A549 (cell line): ENCODE data around the gene TSPYL1. TPM values are rescaled to one million over a fixed set of nuclear protein-coding genes. Genes with fewer than 3 reads are reported as not detected.

Experiments
- ATAC-seq, 2 experiments: fragments of 200-7000 bp in 1 of 2; fragments of >200 bp in 1 of 2; cut with Nextera tagmentation in 1 of 2; cut with Tn5 transposase in 1 of 2; 3 replicates each; pipeline versions ENCODE4 v1.8.0 to v1.9.1; 2018 to 2020; ENCODE audit warnings: mild to moderate bottlenecking in 1 of 2, moderate library complexity in 1 of 2
- CTCF ChIA-PET: fragments of 300-600 bp; sonication (Branson Sonifier 250); formaldehyde crosslinking; extraction: SDS; loops from one replicate; lab custom pipeline; 2021; ENCODE audit warnings: antibody characterized with exemption, inconsistent platforms; lab: Yijun Ruan, JAX
- POLR2A ChIA-PET: fragments of 350-600 bp; formaldehyde crosslinking; extraction: SDS; loops from one replicate; lab custom pipeline; 2021; ENCODE audit warnings: antibody characterized with exemption, inconsistent platforms; lab: Yijun Ruan, JAX
- DNase-seq, 2 experiments: peaks; one replicate each; pipeline versions ENCODE4 v3.0.0 to v3.0.0-alpha.2; 2011 to 2016; ENCODE audit warnings: low read depth in 1 of 2, low spot score in 1 of 2
- FAIRE-seq: peaks from 2 replicates; lab custom pipeline; 2011; peaks lifted over from hg19 to GRCh38; lab: Jason Lieb, UNC
- H3K27ac ChIP-seq, 2 experiments: fragments of >200 bp; sonication (Bioruptor Twin); formaldehyde crosslinking; 3 replicates each; pipeline ENCODE4 v1.5.1; 2016 to 2017
- H3K4me1 ChIP-seq: fragments of >200 bp; sonication (Bioruptor Twin); formaldehyde crosslinking; 3 replicates; pipeline ENCODE4 v1.6.1; 2016
- H3K4me2 ChIP-seq: fragments of >200 bp; sonication (Bioruptor Twin); formaldehyde crosslinking; 3 replicates; pipeline ENCODE4 v1.6.1; 2016
- H3K4me3 ChIP-seq: fragments of >200 bp; sonication (Bioruptor Twin); formaldehyde crosslinking; 3 replicates; pipeline ENCODE4 v1.5.1; 2016
- H3K9me3 ChIP-seq: fragments of >200 bp; sonication (Bioruptor Twin); formaldehyde crosslinking; 3 replicates; pipeline ENCODE4 v1.6.1; 2016
- CBX8 ChIP-seq: fragments of 200-600 bp; sonication (generic); IDR thresholded peaks from 2 replicates; pipeline ENCODE4 v1.6.1; 2016
- CEBPB ChIP-seq, 2 experiments: fragments of >200 bp in 1 of 2; sonication (Bioruptor Twin) in 1 of 2; formaldehyde crosslinking in 1 of 2; IDR thresholded peaks; 2 replicates each; pipeline ENCODE4 v1.6.1; 2012 to 2016
- E2F6 ChIP-seq: IDR thresholded peaks from 2 replicates; pipeline ENCODE4 v1.6.1; 2012; ENCODE audit warnings: low read depth, borderline replicate concordance
- ESRRA ChIP-seq: fragments of 150-350 bp; IDR thresholded peaks from 2 replicates; pipeline ENCODE4 v1.6.1; 2014; ENCODE audit warnings: mild to moderate bottlenecking, low read length, borderline replicate concordance
- FOSL2 ChIP-seq, 2 experiments: fragments of 450-650 bp in 1 of 2; fragments of >200 bp in 1 of 2; sonication (Bioruptor Twin) in 1 of 2; formaldehyde crosslinking; IDR thresholded peaks; 2 replicates each; pipeline versions ENCODE4 v1.5.0 to v1.6.1; 2016 to 2020; ENCODE audit warnings: mild to moderate bottlenecking in 1 of 2, moderate library complexity in 1 of 2
- FOXS1 ChIP-seq: fragments of 250-450 bp; sonication (Bioruptor Pico); IDR thresholded peaks from 2 replicates; pipeline ENCODE4 v1.5.0; 2020; ENCODE audit warnings: mild to moderate bottlenecking, moderate library complexity
- HDAC2 ChIP-seq: fragments of 200-600 bp; sonication (generic); IDR thresholded peaks from 2 replicates; pipeline ENCODE4 v1.6.1; 2016
- JUN ChIP-seq, 2 experiments: fragments of >200 bp; sonication (Bioruptor Twin); formaldehyde crosslinking; IDR thresholded peaks; 2 replicates in 1 of 2; 3 replicates in 1 of 2; pipeline ENCODE4 v1.6.1; 2016 to 2017
- POLR2A ChIP-seq: IDR thresholded peaks from 2 replicates; pipeline ENCODE4 v1.6.1; 2012; ENCODE audit warnings: mild to moderate bottlenecking, low read length
- RAD21 ChIP-seq, 2 experiments: fragments of >200 bp in 1 of 2; sonication (Bioruptor Twin) in 1 of 2; formaldehyde crosslinking in 1 of 2; IDR thresholded peaks in 1 of 2; conservative IDR thresholded peaks in 1 of 2; 2 replicates in 1 of 2; 3 replicates in 1 of 2; pipeline ENCODE4 v1.6.1; 2012 to 2018; ENCODE audit warnings: inconsistent platforms in 1 of 2
- RCOR1 ChIP-seq: fragments of 150-350 bp; IDR thresholded peaks from 2 replicates; pipeline ENCODE4 v1.6.1; 2014; ENCODE audit warnings: antibody characterized with exemption, low read length, low read depth
- REST ChIP-seq: fragments of 200-600 bp; sonication (generic); IDR thresholded peaks from 2 replicates; pipeline ENCODE4 v1.6.1; 2016; ENCODE audit warnings: antibody characterized with exemption, mild to moderate bottlenecking, moderate library complexity
- ZNF302 ChIP-seq: fragments of 250-450 bp; sonication (Bioruptor Pico); IDR thresholded peaks from 2 replicates; pipeline ENCODE4 v1.9.0; 2021; ENCODE audit warnings: inconsistent platforms, mild to moderate bottlenecking, moderate library complexity
- ZSCAN20 ChIP-seq: fragments of 250-450 bp; sonication (Bioruptor Pico); IDR thresholded peaks from 2 replicates; pipeline ENCODE4 v1.8.0; 2022; ENCODE audit warnings: mild to moderate bottlenecking, moderate library complexity
- WGBS: methylation state at CpG from one replicate; pipeline ENCODE4 v1.1.6; 2017; ENCODE audit errors: missing lambda C conversion rate; 5-methylcytosine and 5-hydroxymethylcytosine counted together
- polyA plus RNA-seq, 4 experiments: library from polyadenylated mRNA; depleted of rRNA in 3 of 4; stranded (reverse); fragments of >200 nt; fragmentation: RNase III in 1 of 4; extraction: RNeasy Plus Mini Kit Qiagen cat#74134 plus additional on column Dnase treatment in 1 of 4; gene quantifications; 2 replicates in 3 of 4; 3 replicates in 1 of 4; pipeline ENCODE4 v1.2.3, GENCODE V29; 2011 to 2017
- TF ChIP-seq, protein P1 (sequence below): IDR thresholded peaks from 2 replicates; pipeline ENCODE4 v1.6.1; 2012

TSPYL1 gene
- polyA plus RNA-seq, 2 of the 4 experiments (the other 2 are of a cell fraction): 31.8 to 32.5 TPM

DNA sequence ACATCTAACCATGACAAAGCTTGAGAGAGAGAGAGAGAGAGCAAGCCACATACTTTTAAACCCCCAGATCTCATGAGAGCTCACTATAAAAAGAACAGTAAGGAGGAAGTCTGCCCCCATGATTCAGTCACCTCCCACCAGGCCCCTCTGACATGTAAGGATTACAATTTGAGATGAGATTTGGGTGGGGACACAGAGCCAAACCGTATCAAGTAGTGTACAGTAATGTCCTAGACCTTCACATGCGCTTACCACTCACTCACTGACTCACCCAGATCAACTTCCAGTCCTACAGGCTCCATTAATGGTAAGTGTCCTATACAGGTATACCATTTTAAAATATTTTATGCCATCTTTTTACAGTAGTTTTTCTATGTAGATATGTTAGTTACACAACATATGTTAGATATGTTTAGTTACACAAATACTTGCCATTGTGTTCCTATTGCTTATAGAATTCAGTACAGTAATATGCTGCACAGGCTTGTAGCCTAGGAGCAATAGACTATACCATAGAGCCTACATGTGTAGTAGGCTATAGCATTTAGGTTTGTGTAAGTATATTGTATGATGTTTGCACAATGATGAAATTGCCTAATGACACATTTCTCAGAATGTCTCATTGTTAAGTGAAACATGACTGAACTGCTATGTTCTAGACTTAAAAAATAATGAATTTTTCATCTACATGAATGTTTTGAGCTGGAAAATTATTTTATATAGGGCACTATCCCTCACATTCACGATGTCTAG lies 11.7 kb downstream of the TSPYL1 start (continued):
- TF ChIP-seq REST (no peak), ZSCAN20 (CRISPR knock-in tag) (no peak)

- Histone ChIP-seq H3K27ac (no peak overlapping the region), H3K4me2 (no peak overlapping the region), H3K4me1 (peaks cover 8% of the 10 kb centered on the region; the same call in 1 of the 3 replicates), H3K4me3 (no peak overlapping the region), H3K9me3 (no peaks in the 10 kb centered on the region)
- ChIA-PET POLR2A (no interaction called here), CTCF (interaction anchor here (0.7 to 8.5 kb wide), 6 partner anchors 9 to 305 kb away, joined by 3 to 80 read pairs (median 6); partner anchors contain the start of gene RWDD1)
- no peak for DNase-seq
- no peak for FAIRE-seq
- no peak for ATAC-seq
- no peak for TF ChIP-seq RAD21 (conservative IDR thresholded peaks at IDR 0.05 in 1 of 2, IDR thresholded peaks at IDR 0.05 in 1 of 2)
- no peak for TF ChIP-seq RCOR1
- TF ChIP-seq FOXS1: no peak
These were observed 12.9 kb downstream of the TSPYL1 start for GRCh38 chr6:116266803-116267202.

DNA sequence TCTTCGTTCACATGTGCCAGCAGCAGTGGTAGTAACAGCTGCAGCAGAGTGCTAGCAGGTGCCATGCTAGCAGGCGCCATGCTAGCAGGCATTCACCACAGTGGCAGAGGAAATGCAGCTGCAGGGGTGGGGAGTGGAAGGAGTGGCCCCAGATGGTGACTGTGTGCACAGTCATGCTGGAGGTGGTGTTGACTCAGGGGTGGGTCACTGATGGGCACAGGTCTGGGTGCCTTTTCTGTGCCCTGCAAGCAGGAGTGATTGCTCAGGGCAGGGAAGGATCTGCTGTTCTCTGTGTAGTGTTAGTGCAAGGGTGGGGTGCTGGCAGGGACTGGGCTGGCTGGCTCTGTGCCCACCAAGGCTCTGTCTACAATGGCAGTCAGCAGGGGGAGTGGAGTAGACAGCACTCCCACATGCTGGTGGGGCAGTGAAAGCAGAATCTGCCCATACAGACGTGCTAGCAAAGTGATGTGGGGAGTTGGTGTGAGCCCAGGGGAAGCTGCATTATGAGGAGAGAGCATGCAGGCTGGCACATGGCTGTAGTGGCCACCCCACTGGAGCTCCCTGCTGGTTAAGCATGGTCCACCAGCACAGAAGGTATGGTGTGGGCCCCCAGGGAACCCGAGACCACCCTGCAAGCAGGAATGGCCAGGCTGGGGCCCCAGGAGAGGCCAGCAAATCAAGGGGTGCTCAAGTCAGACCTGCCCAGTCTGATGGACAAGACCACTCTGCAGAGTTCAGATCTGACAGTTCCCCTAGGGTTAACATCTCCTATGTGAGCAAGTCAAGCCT lies 14.5 kb downstream of the TSPYL1 start:
- WGBS: 83% methylated on average over 3 of the region's 4 CpGs
- Histone ChIP-seq H3K4me3 (no peak overlapping the region), H3K27ac (0 out of 6 replicates have a peak overlapping the region, but pooled peaks of 1 of the 2 experiments have one; percentile 21), H3K4me1 (peaks cover 8% of the 10 kb centered on the region; the same call in 1 of the 3 replicates), H3K4me2 (no peak overlapping the region; the same call in 2 of the 3 replicates), H3K9me3 (no peaks in the 10 kb centered on the region)
- TF ChIP-seq ZNF302 (CRISPR knock-in tag) (no peak), CBX8 (no peak), POLR2A (no peak), JUN (IDR thresholded peaks at IDR 0.05) (no peak), E2F6 (no peak), FOSL2 (IDR thresholded peaks at IDR 0.05) (no peak), FOSL2 (CRISPR knock-in tag; IDR thresholded peaks at IDR 0.05) (no peak), CEBPB (IDR thresholded peaks at IDR 0.05) (no peak), RCOR1 (no peak), ESRRA (no peak), HDAC2 (no peak)
- TF ChIP-seq, protein P1, sequence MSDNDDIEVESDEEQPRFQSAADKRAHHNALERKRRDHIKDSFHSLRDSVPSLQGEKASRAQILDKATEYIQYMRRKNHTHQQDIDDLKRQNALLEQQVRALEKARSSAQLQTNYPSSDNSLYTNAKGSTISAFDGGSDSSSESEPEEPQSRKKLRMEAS: no peak
- ChIA-PET CTCF (no interaction called here), POLR2A (no interaction called here)
- peak; percentile 56 to 57; a peak in 4 of 6 replicates for ATAC-seq
- no peak for FAIRE-seq
- no peak for DNase-seq
